HEK293T (cell line): ENCODE results near the gene CTDP1.

Experiments
- ARNT ChIP-seq: fragments of 450-650 bp; IDR thresholded peaks from 2 replicates; pipeline ENCODE4 v1.6.1; 2017; ENCODE audit warnings: mild to moderate bottlenecking
- ELF4 ChIP-seq: fragments of 450-650 bp; IDR thresholded peaks from 2 replicates; pipeline ENCODE4 v1.6.1; 2017; ENCODE audit warnings: antibody characterized with exemption
- FOXA1 ChIP-seq: fragments of 450-650 bp; IDR thresholded peaks from 2 replicates; pipeline ENCODE4 v1.6.1; 2016; ENCODE audit warnings: mild to moderate bottlenecking
- FOXK2 ChIP-seq: fragments of 450-650 bp; IDR thresholded peaks from 2 replicates; pipeline ENCODE4 v1.6.1; 2016; ENCODE audit warnings: mild to moderate bottlenecking
- LEF1 ChIP-seq: fragments of 450-650 bp; IDR thresholded peaks from 2 replicates; pipeline ENCODE4 v1.6.1; 2017; ENCODE audit warnings: mild to moderate bottlenecking, borderline replicate concordance
- NFRKB ChIP-seq: fragments of 450-650 bp; IDR thresholded peaks from 2 replicates; pipeline ENCODE4 v1.6.1; 2016; ENCODE audit warnings: mild to moderate bottlenecking, moderate library complexity
- PKNOX1 ChIP-seq: fragments of 450-650 bp; IDR thresholded peaks from 2 replicates; pipeline ENCODE4 v1.6.1; 2016
- SUZ12 ChIP-seq: fragments of 450-650 bp; IDR thresholded peaks from 2 replicates; pipeline ENCODE4 v1.6.1; 2016; ENCODE audit warnings: mild to moderate bottlenecking
- TARDBP ChIP-seq: fragments of 450-650 bp; IDR thresholded peaks from 2 replicates; pipeline ENCODE4 v1.6.1; 2016
- ZNF384 ChIP-seq: fragments of 450-650 bp; IDR thresholded peaks from 2 replicates; pipeline ENCODE4 v1.6.1; 2016

DNA sequence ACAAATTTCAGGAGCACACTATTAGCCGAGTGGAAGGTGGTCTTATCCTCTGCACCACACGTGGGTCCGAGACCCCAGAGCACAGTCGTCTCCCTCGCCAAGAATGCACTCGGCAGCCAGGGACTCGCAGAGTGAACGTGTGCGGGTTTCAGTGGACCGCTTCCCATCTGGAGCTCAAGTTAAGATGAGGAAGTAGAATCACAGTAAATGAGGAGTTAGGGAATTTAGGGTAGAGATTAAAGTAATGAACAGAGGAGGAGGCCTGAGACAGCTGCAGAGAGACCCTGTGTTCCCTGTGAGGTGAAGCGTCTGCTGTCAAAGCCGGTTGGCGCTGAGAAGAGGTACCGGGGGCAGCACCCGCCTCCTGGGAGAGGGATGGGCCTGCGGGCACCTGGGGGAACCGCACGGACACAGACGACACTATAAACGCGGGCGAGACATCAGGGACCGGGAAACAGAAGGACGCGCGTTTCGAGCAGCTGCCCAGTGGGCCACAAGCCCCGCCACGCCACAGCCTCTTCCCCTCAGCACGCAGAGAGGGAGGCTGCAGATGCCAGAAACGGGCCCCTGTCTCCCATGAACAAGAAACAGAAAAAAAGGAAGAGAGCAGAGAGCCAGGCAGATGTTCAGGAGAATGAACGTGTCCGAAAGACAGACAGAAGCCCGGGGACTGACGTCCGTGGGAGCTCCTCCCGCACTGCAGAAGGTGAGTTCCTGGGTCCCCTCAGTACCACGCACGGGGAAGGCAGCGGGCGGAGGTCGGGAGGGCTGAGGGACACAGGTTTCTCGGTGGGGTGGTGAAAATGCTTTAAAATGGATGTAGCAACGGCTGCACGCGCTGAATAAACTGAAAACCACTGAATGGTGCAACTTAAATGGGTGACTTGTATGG, 112.7 kb downstream of the CTDP1 start:
- TF ChIP-seq ELF4 (no peak), ZNF384 (no peak), SUZ12 (no peak), TARDBP (no peak), NFRKB (no peak), ARNT (no peak), PKNOX1 (no peak), FOXK2 (no peak), FOXA1 (no peak), LEF1 (no peak)
